Measurements from ENCODE around the gene HGS. TPM values are rescaled to one million over a fixed set of nuclear protein-coding genes. Genes with fewer than 3 reads are reported as not detected.

HGS gene
- total and polyA plus RNA-seq, 2 donors (not counting 3 experiments of a cell fraction or from before 2014, with no cell fraction given): 166 to 191 TPM

DNA sequence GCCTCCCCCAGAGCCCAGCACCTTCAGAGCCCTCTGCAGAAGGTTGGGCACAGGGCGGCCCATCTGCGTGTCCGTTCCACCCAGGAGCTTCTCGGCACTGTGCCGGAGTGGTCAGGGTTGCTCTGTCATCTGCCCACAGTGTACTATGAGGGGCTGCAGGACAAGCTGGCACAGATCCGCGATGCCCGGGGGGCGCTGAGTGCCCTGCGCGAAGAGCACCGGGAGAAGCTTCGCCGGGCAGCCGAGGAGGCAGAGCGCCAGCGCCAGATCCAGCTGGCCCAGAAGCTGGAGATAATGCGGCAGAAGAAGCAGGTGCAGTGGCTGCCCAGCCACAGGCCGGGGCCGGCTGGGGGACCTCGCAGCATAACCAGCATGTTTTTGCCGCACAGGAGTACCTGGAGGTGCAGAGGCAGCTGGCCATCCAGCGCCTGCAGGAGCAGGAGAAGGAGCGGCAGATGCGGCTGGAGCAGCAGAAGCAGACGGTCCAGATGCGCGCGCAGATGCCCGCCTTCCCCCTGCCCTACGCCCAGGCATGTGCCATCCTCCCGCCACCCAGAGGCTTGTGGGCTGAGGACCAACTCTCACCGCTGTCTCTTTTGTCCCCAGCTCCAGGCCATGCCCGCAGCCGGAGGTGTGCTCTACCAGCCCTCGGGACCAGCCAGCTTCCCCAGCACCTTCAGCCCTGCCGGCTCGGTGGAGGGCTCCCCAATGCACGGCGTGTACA, 12.6 kb downstream of the HGS start:
- no peak for DNase-seq (ENCODE audit: low read depth, low spot score)
- peaks cover 29% of the 10 kb centered on the region for H3K79me2 ChIP-seq (ENCODE audit: control insufficient read depth, insufficient read depth, low read length)
- ChIA-PET CTCF (no interaction called here), POLR2A (no interaction called here)
- H3K36me3 ChIP-seq (ENCODE audit: control insufficient read depth in 2 of 2, extremely low read depth in 1 of 2, insufficient read depth in 2 of 2, low read length in 2 of 2): peaks cover 20 to 72% of the 10 kb centered on the region in 2 experiments
- H3K9me1 ChIP-seq (replicated peaks; ENCODE audit: control insufficient read depth, extremely low read depth, insufficient read depth, low read length): no peaks in the 10 kb centered on the region
- dilution Hi-C loops (cut with MboI; ENCODE audit: extremely low pct_ligation_motif_present, low sequenced_read_pairs) (no loop called here), intact Hi-C loops (cut with micrococcal nuclease) (no loop called here)
- no peak overlapping the region for H3K4me3 ChIP-seq (replicated peaks in 1 of 3; ENCODE audit: insufficient read depth in 1 of 3, low read depth in 1 of 3, low read length in 3 of 3)
- no peak for TF ChIP-seq POLR2A (IDR thresholded peaks at IDR 0.05; ENCODE audit: low read depth, low read length)
- TF ChIP-seq, protein P1, sequence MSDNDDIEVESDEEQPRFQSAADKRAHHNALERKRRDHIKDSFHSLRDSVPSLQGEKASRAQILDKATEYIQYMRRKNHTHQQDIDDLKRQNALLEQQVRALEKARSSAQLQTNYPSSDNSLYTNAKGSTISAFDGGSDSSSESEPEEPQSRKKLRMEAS (IDR thresholded peaks at IDR 0.05; ENCODE audit: insufficient read depth, insufficient read length): no peak
- TF ChIP-seq EZH2 (IDR thresholded peaks at IDR 0.05; ENCODE audit: borderline replicate concordance, low read depth, low read length, severe bottlenecking): no peak
- peak; percentile 14 for TF ChIP-seq POLR2AphosphoS5 (IDR thresholded peaks at IDR 0.05; ENCODE audit: insufficient read depth, low read depth, low read length)
- BruUV-seq (replicated peaks): TSS peak; percentile 12
- H2AFZ ChIP-seq (ENCODE audit: low read depth, low read length): no peak overlapping the region
- H3K27ac ChIP-seq (ENCODE audit: insufficient read depth, low read depth, low read length): no peak overlapping the region
- H3K9me3 ChIP-seq (replicated peaks; ENCODE audit: control insufficient read depth, insufficient read depth, low read length): no peaks in the 10 kb centered on the region
- no peak for FAIRE-seq
- H3K9ac ChIP-seq (replicated peaks; ENCODE audit: extremely low read depth, insufficient read depth, low read length): no peak overlapping the region
- H3K27me3 ChIP-seq (ENCODE audit: control insufficient read depth in 2 of 2, insufficient read depth in 2 of 2, low read length in 2 of 2): no peaks in the 10 kb centered on the region
- no peak overlapping the region for H3K4me2 ChIP-seq (ENCODE audit: insufficient read depth, low read length)
- H3K4me1 ChIP-seq (ENCODE audit: control insufficient read depth, extremely low read depth, insufficient read depth, low read length): peaks cover under 1% of the 10 kb centered on the region
- H4K20me1 ChIP-seq (replicated peaks; ENCODE audit: control insufficient read depth, extremely low read depth, insufficient read depth, low read length): no peaks in the 10 kb centered on the region

DNA sequence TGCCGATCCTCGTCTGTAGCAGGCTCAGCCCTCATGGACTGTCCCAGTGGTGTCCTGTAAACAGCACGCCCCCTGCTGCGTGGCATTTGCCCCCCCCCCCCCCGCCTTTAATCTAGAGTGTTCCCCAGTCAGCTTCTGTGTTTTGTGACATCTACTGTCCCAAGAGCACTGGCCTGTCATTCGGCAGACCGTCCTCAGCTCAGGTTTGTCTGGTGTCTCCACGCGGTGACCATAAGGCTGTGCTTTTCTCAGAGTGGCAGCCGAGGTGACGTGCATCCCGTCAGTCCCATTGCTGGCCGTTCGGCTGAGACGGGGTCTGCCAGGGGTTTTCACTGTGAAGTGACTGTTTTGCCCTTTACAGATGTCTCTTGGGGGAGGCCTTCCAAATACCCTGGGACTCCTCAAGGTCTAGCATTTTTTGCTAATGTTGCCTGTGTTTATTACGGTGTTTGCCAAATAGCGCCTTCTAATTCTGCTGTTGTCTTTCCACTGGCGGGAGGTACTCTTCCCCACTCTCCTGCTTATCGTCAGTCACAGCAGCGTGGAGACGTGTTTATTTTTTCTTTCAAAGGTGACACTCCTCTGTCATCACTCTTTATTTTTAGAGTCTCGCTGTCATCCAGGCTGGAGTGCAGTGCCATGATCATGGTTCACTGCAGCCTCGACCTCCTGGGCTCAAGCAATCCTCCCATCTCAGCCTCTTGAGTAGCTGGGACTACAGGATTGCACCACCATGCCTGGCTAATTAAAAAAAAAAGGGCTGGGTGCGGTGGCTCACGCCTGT, 13.6 kb downstream of the HGS start:
- no peak overlapping the region for H2AFZ ChIP-seq (ENCODE audit: low read depth, low read length)
- FAIRE-seq: no peak
- POLR2A ChIA-PET: no interaction called here
- no peak for DNase-seq (ENCODE audit: low read depth, low spot score)
- TF ChIP-seq EZH2 (IDR thresholded peaks at IDR 0.05; ENCODE audit: borderline replicate concordance, low read depth, low read length, severe bottlenecking) (no peak), FOS (IDR thresholded peaks at IDR 0.05; ENCODE audit: borderline replicate concordance, insufficient read depth, low read length) (no peak), POLR2A (IDR thresholded peaks at IDR 0.05; ENCODE audit: low read depth, low read length) (no peak), POLR2AphosphoS5 (IDR thresholded peaks at IDR 0.05; ENCODE audit: insufficient read depth, low read depth, low read length) (no peak), JUN (IDR thresholded peaks at IDR 0.05; ENCODE audit: borderline replicate concordance, insufficient read depth, insufficient read length, low read depth) (no peak), MYC (IDR thresholded peaks at IDR 0.05; ENCODE audit: low read depth, low read length) (no peak), GATA2 (IDR thresholded peaks at IDR 0.05; ENCODE audit: insufficient read depth, insufficient read length, low read depth, low read length) (no peak)
- TF ChIP-seq, protein P2, sequence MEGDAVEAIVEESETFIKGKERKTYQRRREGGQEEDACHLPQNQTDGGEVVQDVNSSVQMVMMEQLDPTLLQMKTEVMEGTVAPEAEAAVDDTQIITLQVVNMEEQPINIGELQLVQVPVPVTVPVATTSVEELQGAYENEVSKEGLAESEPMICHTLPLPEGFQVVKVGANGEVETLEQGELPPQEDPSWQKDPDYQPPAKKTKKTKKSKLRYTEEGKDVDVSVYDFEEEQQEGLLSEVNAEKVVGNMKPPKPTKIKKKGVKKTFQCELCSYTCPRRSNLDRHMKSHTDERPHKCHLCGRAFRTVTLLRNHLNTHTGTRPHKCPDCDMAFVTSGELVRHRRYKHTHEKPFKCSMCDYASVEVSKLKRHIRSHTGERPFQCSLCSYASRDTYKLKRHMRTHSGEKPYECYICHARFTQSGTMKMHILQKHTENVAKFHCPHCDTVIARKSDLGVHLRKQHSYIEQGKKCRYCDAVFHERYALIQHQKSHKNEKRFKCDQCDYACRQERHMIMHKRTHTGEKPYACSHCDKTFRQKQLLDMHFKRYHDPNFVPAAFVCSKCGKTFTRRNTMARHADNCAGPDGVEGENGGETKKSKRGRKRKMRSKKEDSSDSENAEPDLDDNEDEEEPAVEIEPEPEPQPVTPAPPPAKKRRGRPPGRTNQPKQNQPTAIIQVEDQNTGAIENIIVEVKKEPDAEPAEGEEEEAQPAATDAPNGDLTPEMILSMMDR (IDR thresholded peaks at IDR 0.05; ENCODE audit: extremely low read depth in 1 of 2, insufficient read depth in 1 of 2, low read depth in 1 of 2, low read length in 2 of 2): no peak
- TF ChIP-seq, protein P1 (IDR thresholded peaks at IDR 0.05; ENCODE audit: insufficient read depth, insufficient read length): no peak
- no peak overlapping the region for H3K9ac ChIP-seq (replicated peaks; ENCODE audit: extremely low read depth, insufficient read depth, low read length)
- no TSS peak for BruUV-seq (replicated peaks)
- peaks cover 10% of the 10 kb centered on the region for H3K4me1 ChIP-seq (ENCODE audit: control insufficient read depth, extremely low read depth, insufficient read depth, low read length)
- H3K27ac ChIP-seq (ENCODE audit: insufficient read depth, low read depth, low read length): no peak overlapping the region
- no peaks in the 10 kb centered on the region for H3K9me1 ChIP-seq (replicated peaks; ENCODE audit: control insufficient read depth, extremely low read depth, insufficient read depth, low read length)
- intact Hi-C loops (cut with micrococcal nuclease): no loop called here
- peaks cover 17 to 65% of the 10 kb centered on the region in 2 experiments for H3K36me3 ChIP-seq (ENCODE audit: control insufficient read depth in 2 of 2, extremely low read depth in 1 of 2, insufficient read depth in 2 of 2, low read length in 2 of 2)
- H3K27me3 ChIP-seq (ENCODE audit: control insufficient read depth in 2 of 2, insufficient read depth in 2 of 2, low read length in 2 of 2): no peaks in the 10 kb centered on the region
- no peaks in the 10 kb centered on the region for H4K20me1 ChIP-seq (replicated peaks; ENCODE audit: control insufficient read depth, extremely low read depth, insufficient read depth, low read length)
- dilution Hi-C loops (cut with MboI; ENCODE audit: extremely low pct_ligation_motif_present, low sequenced_read_pairs): no loop called here
- peaks cover 34% of the 10 kb centered on the region for H3K79me2 ChIP-seq (ENCODE audit: control insufficient read depth, insufficient read depth, low read length)
- no peak overlapping the region for H3K4me3 ChIP-seq (replicated peaks in 1 of 3; ENCODE audit: insufficient read depth in 1 of 3, low read depth in 1 of 3, low read length in 3 of 3)
- H3K4me2 ChIP-seq (ENCODE audit: insufficient read depth, low read length): no peak overlapping the region
- CTCF ChIA-PET: no interaction called here
- no peaks in the 10 kb centered on the region for H3K9me3 ChIP-seq (replicated peaks; ENCODE audit: control insufficient read depth, insufficient read depth, low read length)

All from endothelial cell of umbilical vein (primary cell).